ENCODE measurements around the gene HS6ST1. TPM values are rescaled to one million over a fixed set of nuclear protein-coding genes. Genes with fewer than 3 reads are reported as not detected.

HS6ST1 gene
- total RNA-seq, 4 donors from 2014 or later = 44.6 to 63.3 (median 53.5) TPM

DNA sequence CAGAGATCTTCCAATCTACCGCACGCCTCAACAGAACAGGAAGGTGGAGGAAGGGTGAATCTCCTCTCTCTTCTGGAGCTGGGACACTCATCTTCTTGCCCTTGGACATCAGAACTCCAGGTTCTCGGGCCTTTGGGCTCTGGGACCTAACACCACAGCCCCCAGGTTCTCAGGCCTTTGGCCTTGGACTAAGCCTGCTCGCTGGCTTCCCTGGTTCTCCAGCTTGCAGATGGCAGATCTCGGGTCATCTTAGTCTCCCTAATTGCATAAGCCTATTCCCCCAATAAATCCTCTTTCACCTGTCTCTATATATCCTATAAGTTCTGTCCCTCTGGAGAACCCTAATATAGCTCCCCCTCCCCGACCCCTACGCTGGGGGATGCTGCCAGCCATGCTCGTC is 14.8 kb downstream of the HS6ST1 start:
- intact Hi-C loops (cut with DNase I; ENCODE audit: low total_unique reads) = no loop called here
- DNase-seq (no peak), ATAC-seq (no peak)
- H3K27ac ChIP-seq = no peak overlapping the region
- H3K4me3 ChIP-seq = no peak overlapping the region
- peaks cover 47 to 57% of the 10 kb centered on the region in 2 donors for H3K4me1 ChIP-seq
- in situ Hi-C loops (cut with MboI; ENCODE audit: low sequenced_read_pairs in 4 of 4) = loop anchor here in 1 of 4 donors (25.0 kb wide), 1 partner anchor 433 kb away; no protein-coding TSS in a partner anchor
- TF ChIP-seq POLR2A (IDR thresholded peaks at IDR 0.05) = no peak
- TF ChIP-seq, protein P1, sequence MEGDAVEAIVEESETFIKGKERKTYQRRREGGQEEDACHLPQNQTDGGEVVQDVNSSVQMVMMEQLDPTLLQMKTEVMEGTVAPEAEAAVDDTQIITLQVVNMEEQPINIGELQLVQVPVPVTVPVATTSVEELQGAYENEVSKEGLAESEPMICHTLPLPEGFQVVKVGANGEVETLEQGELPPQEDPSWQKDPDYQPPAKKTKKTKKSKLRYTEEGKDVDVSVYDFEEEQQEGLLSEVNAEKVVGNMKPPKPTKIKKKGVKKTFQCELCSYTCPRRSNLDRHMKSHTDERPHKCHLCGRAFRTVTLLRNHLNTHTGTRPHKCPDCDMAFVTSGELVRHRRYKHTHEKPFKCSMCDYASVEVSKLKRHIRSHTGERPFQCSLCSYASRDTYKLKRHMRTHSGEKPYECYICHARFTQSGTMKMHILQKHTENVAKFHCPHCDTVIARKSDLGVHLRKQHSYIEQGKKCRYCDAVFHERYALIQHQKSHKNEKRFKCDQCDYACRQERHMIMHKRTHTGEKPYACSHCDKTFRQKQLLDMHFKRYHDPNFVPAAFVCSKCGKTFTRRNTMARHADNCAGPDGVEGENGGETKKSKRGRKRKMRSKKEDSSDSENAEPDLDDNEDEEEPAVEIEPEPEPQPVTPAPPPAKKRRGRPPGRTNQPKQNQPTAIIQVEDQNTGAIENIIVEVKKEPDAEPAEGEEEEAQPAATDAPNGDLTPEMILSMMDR (IDR thresholded peaks at IDR 0.05 in 4 of 5, conservative IDR thresholded peaks at IDR 0.05 in 1 of 5) = no peak
- H3K27me3 ChIP-seq = no peaks in the 10 kb centered on the region
- no peaks in the 10 kb centered on the region for H3K9me3 ChIP-seq
- H3K36me3 ChIP-seq = no peaks in the 10 kb centered on the region

DNA sequence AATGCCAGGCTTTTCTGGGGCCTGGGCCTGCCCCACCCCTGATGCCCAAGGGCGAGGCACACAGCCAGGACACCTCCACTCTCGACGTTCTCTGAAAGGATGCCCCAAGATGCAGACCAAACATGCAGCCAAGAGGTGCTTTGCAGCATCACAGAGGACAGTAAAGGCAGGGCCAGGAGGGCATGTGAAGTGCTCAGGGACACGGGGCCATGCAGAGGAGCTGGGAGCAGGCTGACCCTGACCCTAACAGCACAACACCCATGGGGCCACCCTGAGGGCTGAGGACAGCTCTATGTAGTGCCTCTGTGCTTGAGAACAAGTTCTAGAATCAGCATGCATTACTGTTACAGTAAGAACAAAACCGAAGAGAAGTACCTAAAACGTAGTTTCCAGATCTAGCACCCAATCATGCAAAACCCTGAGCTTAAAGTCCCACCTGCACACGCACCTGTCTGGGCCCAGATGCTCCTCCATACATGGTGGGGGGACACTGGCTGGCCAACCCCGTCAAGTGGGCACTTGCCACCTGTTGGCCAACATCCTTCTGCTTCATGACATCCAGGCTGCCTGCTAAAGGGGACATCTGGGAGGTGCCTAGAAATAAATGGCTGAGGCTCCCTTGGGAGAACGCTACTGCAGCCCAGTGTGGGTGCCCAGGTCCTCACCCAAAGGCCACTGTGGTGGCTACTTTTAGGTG is 15.4 kb downstream of the HS6ST1 start:
- Histone ChIP-seq H3K4me3 (no peak overlapping the region), H3K4me1 (peaks cover 41 to 51% of the 10 kb centered on the region in 2 donors), H3K9me3 (no peaks in the 10 kb centered on the region), H3K27ac (no peak overlapping the region), H3K27me3 (no peaks in the 10 kb centered on the region), H3K36me3 (no peaks in the 10 kb centered on the region)
- DNase-seq (no peak), ATAC-seq (no peak)
- in situ Hi-C loops (cut with MboI; ENCODE audit: low sequenced_read_pairs in 4 of 4) = loop anchor here in 1 of 4 donors (25.0 kb wide), 1 partner anchor 434 kb away; no protein-coding TSS in a partner anchor
- intact Hi-C loops (cut with DNase I; ENCODE audit: low total_unique reads) = no loop called here
- no peak for TF ChIP-seq POLR2A (IDR thresholded peaks at IDR 0.05)
- TF ChIP-seq, protein P1 (IDR thresholded peaks at IDR 0.05 in 4 of 5, conservative IDR thresholded peaks at IDR 0.05 in 1 of 5) = no peak

DNA sequence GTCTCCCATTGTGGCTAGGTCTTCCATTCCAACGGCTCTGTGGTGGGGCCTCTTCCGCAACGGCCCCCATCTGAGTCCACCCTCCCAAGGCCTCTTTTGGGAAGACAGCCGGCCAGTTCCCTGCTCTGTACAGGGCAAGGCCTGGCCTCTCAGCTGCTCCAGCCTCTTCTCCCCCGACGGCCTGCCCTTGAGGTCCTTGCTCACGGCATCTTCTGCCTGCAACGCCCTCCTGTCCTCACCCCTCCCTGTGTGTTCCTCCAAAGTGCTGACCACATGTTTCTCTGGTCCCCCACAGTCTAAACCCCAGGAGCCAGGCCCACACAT is 16.0 kb downstream of the HS6ST1 start:
- no peaks in the 10 kb centered on the region for H3K9me3 ChIP-seq
- H3K4me3 ChIP-seq = no peak overlapping the region
- no peaks in the 10 kb centered on the region for H3K27me3 ChIP-seq
- in situ Hi-C loops (cut with MboI; ENCODE audit: low sequenced_read_pairs in 4 of 4) (loop anchor here in 1 of 4 donors (25.0 kb wide), 1 partner anchor 435 kb away; no protein-coding TSS in a partner anchor), intact Hi-C loops (cut with DNase I; ENCODE audit: low total_unique reads) (no loop called here)
- ATAC-seq (no peak), DNase-seq (no peak)
- H3K36me3 ChIP-seq = no peaks in the 10 kb centered on the region
- H3K4me1 ChIP-seq = peaks cover 36 to 45% of the 10 kb centered on the region in 2 donors
- H3K27ac ChIP-seq = no peak overlapping the region
- TF ChIP-seq, protein P1 (IDR thresholded peaks at IDR 0.05 in 4 of 5, conservative IDR thresholded peaks at IDR 0.05 in 1 of 5) = no peak

DNA sequence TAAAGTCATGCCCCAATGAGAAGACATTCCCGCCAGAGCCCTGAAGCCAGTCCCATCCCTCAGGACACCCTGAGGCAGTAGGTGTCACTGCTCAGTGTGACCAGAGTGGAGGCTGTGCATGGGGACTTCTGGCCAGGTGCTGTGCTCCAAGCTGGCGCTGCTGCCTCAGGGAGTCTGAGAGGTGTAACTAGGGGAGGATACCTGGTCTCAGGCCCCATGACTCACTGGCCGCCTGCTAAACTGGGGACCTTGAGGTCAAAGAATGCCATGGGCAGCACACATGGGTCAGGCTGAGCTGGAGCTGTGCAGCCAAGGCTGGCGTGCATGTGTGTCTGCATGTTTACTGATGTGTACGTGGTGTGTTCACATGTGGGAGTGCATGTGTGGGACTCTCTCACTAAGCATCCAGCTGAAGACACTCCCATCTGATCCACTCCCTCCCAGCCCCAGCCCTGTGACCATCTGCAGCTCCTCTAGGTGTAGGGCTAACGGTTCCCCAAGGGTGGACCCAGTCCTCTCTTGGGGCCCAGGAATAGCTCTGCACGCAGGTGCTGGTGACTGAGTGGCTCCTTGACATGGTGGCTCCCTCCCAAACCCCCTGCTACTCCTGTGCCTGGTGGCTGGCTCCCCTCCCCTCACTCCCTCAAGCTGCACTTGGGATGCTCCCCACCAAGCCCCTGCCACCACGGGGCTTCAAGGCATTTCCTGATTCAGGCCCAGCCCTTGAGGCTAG is 16.5 kb downstream of the HS6ST1 start:
- H3K36me3 ChIP-seq = no peaks in the 10 kb centered on the region
- ATAC-seq (no peak), DNase-seq (no peak)
- TF ChIP-seq, protein P1 (IDR thresholded peaks at IDR 0.05 in 4 of 5, conservative IDR thresholded peaks at IDR 0.05 in 1 of 5) = no peak
- TF ChIP-seq POLR2A (IDR thresholded peaks at IDR 0.05) = no peak
- no peak overlapping the region for H3K27ac ChIP-seq
- in situ Hi-C loops (cut with MboI; ENCODE audit: low sequenced_read_pairs in 4 of 4) = loop anchor here in 1 of 4 donors (25.0 kb wide), 1 partner anchor 435 kb away; no protein-coding TSS in a partner anchor
- no peak overlapping the region for H3K4me3 ChIP-seq
- intact Hi-C loops (cut with DNase I; ENCODE audit: low total_unique reads) = no loop called here
- no peaks in the 10 kb centered on the region for H3K27me3 ChIP-seq
- H3K4me1 ChIP-seq = peaks cover 36 to 42% of the 10 kb centered on the region in 2 donors
- H3K9me3 ChIP-seq = no peaks in the 10 kb centered on the region
